Tibial artery (tissue), 4 donors: ENCODE data around the gene ONECUT2.

Experiments
- DNase-seq, 2 donors: peaks; one replicate each; pipeline ENCODE4 v3.0.0-alpha.2; 2019
- H3K27ac ChIP-seq, 2 donors: fragments of 200-600 bp; sonication (generic) in 1 of 2; 1 replicate in 1 of 2; 2 replicates in 1 of 2; pipeline ENCODE4 v1.5.1; 2018 to 2019; ENCODE audit warnings: mild to moderate bottlenecking in 1 of 2
- H3K27me3 ChIP-seq, 2 donors: fragments of 200-600 bp; sonication (generic) in 1 of 2; one replicate each; pipeline versions ENCODE4 v1.5.1 to v1.6.0; 2016 to 2019
- H3K36me3 ChIP-seq, 3 donors: fragments of 200-600 bp; sonication (generic) in 2 of 3; one replicate each; pipeline ENCODE4 v1.5.1; 2016 to 2019; ENCODE audit warnings: mild to moderate bottlenecking in 2 of 3
- H3K4me1 ChIP-seq, 4 donors: fragments of 200-600 bp; sonication (generic) in 2 of 4; 1 replicate in 3 of 4; 2 replicates in 1 of 4; pipeline ENCODE4 v1.5.1; 2016 to 2019
- H3K4me3 ChIP-seq, 2 donors: fragments of 200-600 bp; sonication (generic) in 1 of 2; 1 replicate in 1 of 2; 2 replicates in 1 of 2; pipeline ENCODE4 v1.5.1; 2018 to 2019; ENCODE audit warnings: mild to moderate bottlenecking in 2 of 2
- H3K9me3 ChIP-seq, 3 donors: fragments of 200-600 bp; sonication (generic) in 1 of 3; one replicate each; pipeline ENCODE4 v1.5.1; 2016 to 2019
- intact Hi-C: fragments of 100-400 bp; cut with DNase I; formaldehyde crosslinking; loops from one replicate; pipeline ENCODE4 v1.15.0; 2023; ENCODE audit warnings: low total_unique reads
- TF ChIP-seq, protein P1 (sequence below), 2 experiments: fragments of 200-600 bp in 1 of 2; fragments of 450-650 bp in 1 of 2; IDR thresholded peaks; one replicate each; pipeline ENCODE4 v1.5.1; 2017 to 2019; ENCODE audit warnings: antibody characterized with exemption in 2 of 2, mild to moderate bottlenecking in 1 of 2, moderate library complexity in 1 of 2

The ONECUT2 gene

DNA sequence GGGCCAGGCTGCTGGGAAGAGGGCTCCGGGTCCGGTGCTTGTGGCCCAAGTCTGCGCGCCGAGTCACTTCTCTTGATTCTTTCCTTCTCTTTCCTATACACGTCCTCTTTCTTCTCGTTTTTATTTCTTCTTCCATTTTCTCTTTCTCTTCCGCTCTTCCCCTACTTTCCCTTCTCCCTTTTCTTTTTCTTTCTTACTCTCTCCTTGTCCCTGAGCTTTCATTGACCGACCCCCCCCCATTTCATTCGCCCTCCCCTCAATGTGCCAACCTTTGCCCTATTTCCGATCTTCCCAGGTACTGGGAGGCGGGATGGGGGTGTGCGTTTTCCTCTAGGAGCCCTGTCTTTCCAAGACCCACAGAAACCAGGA, 1.8 kb downstream of the ONECUT2 start:
- no peak overlapping the region for H3K4me3 ChIP-seq
- TF ChIP-seq, protein P1, sequence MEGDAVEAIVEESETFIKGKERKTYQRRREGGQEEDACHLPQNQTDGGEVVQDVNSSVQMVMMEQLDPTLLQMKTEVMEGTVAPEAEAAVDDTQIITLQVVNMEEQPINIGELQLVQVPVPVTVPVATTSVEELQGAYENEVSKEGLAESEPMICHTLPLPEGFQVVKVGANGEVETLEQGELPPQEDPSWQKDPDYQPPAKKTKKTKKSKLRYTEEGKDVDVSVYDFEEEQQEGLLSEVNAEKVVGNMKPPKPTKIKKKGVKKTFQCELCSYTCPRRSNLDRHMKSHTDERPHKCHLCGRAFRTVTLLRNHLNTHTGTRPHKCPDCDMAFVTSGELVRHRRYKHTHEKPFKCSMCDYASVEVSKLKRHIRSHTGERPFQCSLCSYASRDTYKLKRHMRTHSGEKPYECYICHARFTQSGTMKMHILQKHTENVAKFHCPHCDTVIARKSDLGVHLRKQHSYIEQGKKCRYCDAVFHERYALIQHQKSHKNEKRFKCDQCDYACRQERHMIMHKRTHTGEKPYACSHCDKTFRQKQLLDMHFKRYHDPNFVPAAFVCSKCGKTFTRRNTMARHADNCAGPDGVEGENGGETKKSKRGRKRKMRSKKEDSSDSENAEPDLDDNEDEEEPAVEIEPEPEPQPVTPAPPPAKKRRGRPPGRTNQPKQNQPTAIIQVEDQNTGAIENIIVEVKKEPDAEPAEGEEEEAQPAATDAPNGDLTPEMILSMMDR (IDR thresholded peaks at IDR 0.05): no peak
- H3K36me3 ChIP-seq: no peaks in the 10 kb centered on the region
- no peak overlapping the region for H3K27ac ChIP-seq
- H3K27me3 ChIP-seq: peaks cover 5 to 93% of the 10 kb centered on the region in 2 donors
- DNase-seq: no peak
- H3K9me3 ChIP-seq: no peaks in the 10 kb centered on the region
- intact Hi-C loops: no loop called here
- H3K4me1 ChIP-seq: peaks cover 0 to 76% (median 65%) of the 10 kb centered on the region in 4 donors

DNA sequence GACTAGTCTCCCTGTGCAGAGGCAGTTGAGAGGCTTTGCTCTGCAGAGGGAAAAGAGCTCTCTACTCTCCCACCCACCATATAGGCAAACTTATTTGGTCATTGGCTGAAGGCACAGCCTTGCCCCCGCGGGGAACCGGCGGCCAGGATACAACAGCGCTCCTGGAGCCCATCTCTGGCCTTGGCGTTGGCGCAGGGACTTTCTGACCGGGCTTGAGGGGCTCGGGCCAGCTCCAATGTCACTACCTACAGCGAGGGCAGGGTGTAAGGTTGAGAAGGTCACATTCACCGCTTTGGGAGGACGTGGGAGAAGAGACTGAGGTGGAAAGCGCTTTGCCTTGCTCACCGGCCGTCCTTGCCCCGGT, 2.2 kb downstream of the ONECUT2 start:
- DNase-seq: no peak

DNA sequence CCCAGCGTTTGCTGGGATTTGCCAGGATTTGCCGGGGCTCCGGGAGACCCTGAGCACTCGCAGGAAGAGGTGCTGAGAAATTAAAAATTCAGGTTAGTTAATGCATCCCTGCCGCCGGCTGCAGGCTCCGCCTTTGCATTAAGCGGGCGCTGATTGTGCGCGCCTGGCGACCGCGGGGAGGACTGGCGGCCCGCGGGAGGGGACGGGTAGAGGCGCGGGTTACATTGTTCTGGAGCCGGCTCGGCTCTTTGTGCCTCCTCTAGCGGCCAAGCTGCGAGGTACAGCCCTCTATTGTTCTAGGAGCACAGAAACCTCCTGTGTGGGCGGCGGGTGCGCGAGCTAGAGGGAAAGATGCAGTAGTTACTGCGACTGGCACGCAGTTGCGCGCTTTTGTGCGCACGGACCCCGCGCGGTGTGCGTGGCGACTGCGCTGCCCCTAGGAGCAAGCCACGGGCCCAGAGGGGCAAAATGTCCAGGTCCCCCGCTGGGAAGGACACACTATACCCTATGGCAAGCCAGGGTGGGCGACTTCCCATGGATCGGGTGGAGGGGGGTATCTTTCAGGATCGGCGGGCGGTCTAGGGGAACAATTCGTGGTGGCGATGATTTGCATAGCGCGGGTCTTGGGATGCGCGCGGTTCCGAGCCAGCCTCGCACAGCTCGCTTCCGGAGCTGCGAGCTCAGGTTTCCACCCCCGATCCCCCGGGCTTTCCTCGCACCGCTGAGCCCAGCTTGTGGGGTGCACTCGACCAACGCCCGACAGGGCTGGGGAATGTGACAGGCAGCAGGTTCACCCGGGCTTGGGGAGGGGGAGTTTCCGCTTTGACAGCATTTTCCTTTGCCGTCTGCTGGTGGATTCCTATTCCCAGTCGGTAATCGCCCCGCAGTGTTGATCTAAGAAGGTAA, 2.8 kb downstream of the ONECUT2 start:
- Histone ChIP-seq H3K4me3 (no peak overlapping the region), H3K4me1 (peaks cover 0 to 76% (median 65%) of the 10 kb centered on the region in 4 donors), H3K27me3 (peaks cover 5 to 93% of the 10 kb centered on the region in 2 donors), H3K9me3 (no peaks in the 10 kb centered on the region), H3K27ac (no peak overlapping the region), H3K36me3 (no peaks in the 10 kb centered on the region)
- TF ChIP-seq, protein P1 (IDR thresholded peaks at IDR 0.05): peak in 1 of 2 experiments; percentile 30
- intact Hi-C loops: no loop called here
- DNase-seq: no peak

More for the DNA sequence above, 2.2 kb downstream of the ONECUT2 start:
- no peak overlapping the region for H3K27ac ChIP-seq
- H3K4me1 ChIP-seq: peaks cover 0 to 76% (median 65%) of the 10 kb centered on the region in 4 donors
- TF ChIP-seq, protein P1 (IDR thresholded peaks at IDR 0.05): no peak
- H3K9me3 ChIP-seq: no peaks in the 10 kb centered on the region
- H3K27me3 ChIP-seq: peaks cover 5 to 93% of the 10 kb centered on the region in 2 donors
- no peaks in the 10 kb centered on the region for H3K36me3 ChIP-seq
- intact Hi-C loops: no loop called here
- H3K4me3 ChIP-seq: no peak overlapping the region

DNA sequence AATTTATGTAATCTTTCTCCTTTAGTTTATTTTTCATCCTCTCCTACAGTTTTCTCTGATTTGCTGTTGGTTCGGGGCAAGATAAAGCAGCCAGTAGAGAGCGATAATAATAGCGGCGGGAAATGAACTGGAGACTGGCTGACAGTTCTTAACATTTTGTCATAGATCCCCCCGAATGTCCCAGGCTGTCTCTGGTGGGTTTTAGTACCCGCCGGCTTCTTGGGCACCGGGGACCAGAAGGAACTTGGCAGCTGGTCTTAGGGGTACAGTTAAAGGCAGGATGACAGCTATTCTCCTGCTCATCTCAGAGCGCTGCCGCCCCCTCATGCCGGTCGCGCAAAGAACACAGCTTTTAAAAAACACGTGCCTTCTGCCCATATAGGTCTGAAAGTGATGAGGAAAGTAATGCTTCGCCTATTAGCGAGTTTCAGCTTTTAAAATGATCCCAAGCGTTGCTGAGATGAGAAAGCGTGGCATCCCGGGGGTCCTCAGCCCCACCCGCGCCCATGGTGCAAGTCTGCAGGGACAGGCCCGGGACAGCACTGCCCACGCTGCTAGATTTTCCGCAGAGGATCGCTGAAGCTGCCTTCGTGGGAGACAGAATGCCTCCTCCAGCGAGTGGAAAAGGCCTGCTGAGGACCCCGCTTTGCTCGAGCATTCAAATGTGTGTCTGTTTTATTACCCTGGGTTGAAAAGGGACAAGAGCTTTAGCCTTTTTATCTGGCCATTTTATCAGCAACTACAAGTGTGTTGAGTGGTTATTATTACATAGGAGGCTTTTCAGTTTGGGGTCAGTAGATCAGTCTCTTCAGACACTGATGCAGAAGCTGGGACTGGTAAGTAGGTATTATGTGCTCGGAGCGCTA, 3.8 kb downstream of the ONECUT2 start:
- Histone ChIP-seq H3K4me3 (no peak overlapping the region), H3K27me3 (peaks cover 5 to 93% of the 10 kb centered on the region in 2 donors), H3K9me3 (no peaks in the 10 kb centered on the region), H3K4me1 (peaks cover 0 to 73% (median 63%) of the 10 kb centered on the region in 4 donors), H3K36me3 (no peaks in the 10 kb centered on the region), H3K27ac (no peak overlapping the region)
- TF ChIP-seq, protein P1 (IDR thresholded peaks at IDR 0.05): no peak
- intact Hi-C loops: no loop called here
- DNase-seq: no peak

DNA sequence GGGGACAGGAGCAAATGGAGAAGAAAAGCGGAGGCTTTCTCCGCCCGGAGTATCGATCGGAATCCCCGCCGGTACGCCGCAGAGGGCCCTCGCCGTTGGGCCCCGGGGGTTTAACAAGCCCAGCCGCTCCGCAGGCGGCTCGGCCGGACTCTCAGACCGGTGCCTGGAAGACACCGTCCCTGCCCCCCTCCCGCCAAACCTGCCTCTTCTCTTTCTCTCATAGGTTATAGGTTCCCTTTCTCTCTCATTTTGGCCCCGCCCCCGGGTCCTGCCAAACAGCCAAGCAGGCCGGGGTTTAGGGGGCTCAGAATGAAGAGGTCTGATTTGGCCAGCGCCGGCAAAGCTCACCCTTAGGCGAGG, 4.4 kb downstream of the ONECUT2 start:
- peaks cover 0 to 67% (median 57%) of the 10 kb centered on the region in 4 donors for H3K4me1 ChIP-seq
- DNase-seq: no peak
- H3K27me3 ChIP-seq: peaks cover 5 to 93% of the 10 kb centered on the region in 2 donors
- no peak overlapping the region for H3K27ac ChIP-seq
- intact Hi-C loops: no loop called here
- no peaks in the 10 kb centered on the region for H3K36me3 ChIP-seq
- H3K4me3 ChIP-seq: no peak overlapping the region
- no peaks in the 10 kb centered on the region for H3K9me3 ChIP-seq
- TF ChIP-seq, protein P1 (IDR thresholded peaks at IDR 0.05): no peak
